Measurements from ENCODE around the gene SHISA9. TPM values are rescaled to one million over a fixed set of nuclear protein-coding genes. Genes with fewer than 3 reads are reported as not detected.

The SHISA9 gene
- total and polyA plus RNA-seq, 8 donors = 0.03 to 0.21 (median 0.10) TPM; not detected in 2

- intact Hi-C loops (cut with DNase I) = no loop called here
- DNase-seq = no peak
- no peaks in the 10 kb centered on the region for H3K27me3 ChIP-seq
- TF ChIP-seq CTCF (IDR thresholded peaks at IDR 0.05) = no peak
- no peaks in the 10 kb centered on the region for H3K4me1 ChIP-seq
- H3K9me3 ChIP-seq = peaks cover 0 to 1% of the 10 kb centered on the region in 2 donors
- no peak for ATAC-seq
- no peak overlapping the region for H3K27ac ChIP-seq
- no peaks in the 10 kb centered on the region for H3K36me3 ChIP-seq
- no peak overlapping the region for H3K4me3 ChIP-seq
Measured at GRCh38 chr16:12988071-12988470, 86.7 kb downstream of the SHISA9 start.

GRCh38 chr16:12992066-12992465 is 90.7 kb downstream of the SHISA9 start:
- H3K36me3 ChIP-seq = no peaks in the 10 kb centered on the region
- no peak overlapping the region for H3K27ac ChIP-seq
- intact Hi-C loops (cut with DNase I) = no loop called here
- DNase-seq (no peak), ATAC-seq (no peak)
- no peak overlapping the region for H3K4me3 ChIP-seq
- no peak for TF ChIP-seq CTCF (IDR thresholded peaks at IDR 0.05)
- no peaks in the 10 kb centered on the region for H3K9me3 ChIP-seq
- no peaks in the 10 kb centered on the region for H3K27me3 ChIP-seq
- no peaks in the 10 kb centered on the region for H3K4me1 ChIP-seq

- TF ChIP-seq CTCF (IDR thresholded peaks at IDR 0.05) = no peak
- intact Hi-C loops (cut with DNase I) = no loop called here
- Histone ChIP-seq H3K27me3 (no peaks in the 10 kb centered on the region), H3K36me3 (no peaks in the 10 kb centered on the region), H3K9me3 (no peaks in the 10 kb centered on the region), H3K4me1 (no peaks in the 10 kb centered on the region), H3K4me3 (no peak overlapping the region), H3K27ac (no peak overlapping the region)
- no peak for ATAC-seq
- DNase-seq = no peak
Measured at GRCh38 chr16:12994402-12994801, 93.0 kb downstream of the SHISA9 start.

- Histone ChIP-seq H3K36me3 (no peaks in the 10 kb centered on the region), H3K27ac (no peak overlapping the region), H3K4me1 (no peaks in the 10 kb centered on the region), H3K4me3 (no peak overlapping the region), H3K27me3 (no peaks in the 10 kb centered on the region), H3K9me3 (no peaks in the 10 kb centered on the region)
- TF ChIP-seq CTCF (IDR thresholded peaks at IDR 0.05) = no peak
- ATAC-seq (no peak), DNase-seq (no peak)
- intact Hi-C loops (cut with DNase I) = no loop called here
Measured at GRCh38 chr16:12995721-12996372, 94.4 kb downstream of the SHISA9 start.

- DNase-seq (no peak), ATAC-seq (no peak)
- TF ChIP-seq CTCF (IDR thresholded peaks at IDR 0.05) = no peak
- Histone ChIP-seq H3K9me3 (no peaks in the 10 kb centered on the region), H3K36me3 (no peaks in the 10 kb centered on the region), H3K4me1 (no peaks in the 10 kb centered on the region), H3K27me3 (no peaks in the 10 kb centered on the region), H3K27ac (no peak overlapping the region), H3K4me3 (no peak overlapping the region)
- intact Hi-C loops (cut with DNase I) = no loop called here
Measured at GRCh38 chr16:12998361-12999085, 97.1 kb downstream of the SHISA9 start.

Data from left lung (tissue), 10 donors.